ENCODE results near the gene RHBDL1.
A peak's percentile ranks its signal among the peaks of the same experiment; 100 is the strongest.
"Not testable (repeated sequence)": the region's sequence is repeated elsewhere in the genome, so short reads cannot be mapped to it uniquely, and the experiment has no call there.

Gene RHBDL1

DNA sequence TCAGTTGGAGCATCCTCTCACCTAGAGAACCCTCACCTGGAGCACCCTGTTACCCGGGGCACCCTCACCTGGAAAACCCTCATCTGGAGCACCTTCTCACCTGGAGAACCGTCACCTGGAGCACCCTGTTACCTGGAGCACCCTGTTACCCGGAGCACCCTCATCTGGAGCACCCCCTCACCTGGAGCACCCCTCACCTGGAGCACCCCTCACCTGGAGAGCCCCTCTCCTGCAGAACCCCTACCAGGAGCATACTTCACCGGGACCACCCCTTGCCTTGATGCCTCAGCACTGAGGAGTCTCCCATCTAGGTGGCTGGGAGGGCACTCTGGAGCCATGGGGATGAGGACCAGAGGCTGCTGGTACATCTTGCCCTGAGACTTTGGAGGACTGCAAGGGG is 33.5 kb downstream of the RHBDL1 start:
- no peak for DNase-seq (ENCODE audit: low read depth in 2 of 2)
- TF ChIP-seq, protein P1, sequence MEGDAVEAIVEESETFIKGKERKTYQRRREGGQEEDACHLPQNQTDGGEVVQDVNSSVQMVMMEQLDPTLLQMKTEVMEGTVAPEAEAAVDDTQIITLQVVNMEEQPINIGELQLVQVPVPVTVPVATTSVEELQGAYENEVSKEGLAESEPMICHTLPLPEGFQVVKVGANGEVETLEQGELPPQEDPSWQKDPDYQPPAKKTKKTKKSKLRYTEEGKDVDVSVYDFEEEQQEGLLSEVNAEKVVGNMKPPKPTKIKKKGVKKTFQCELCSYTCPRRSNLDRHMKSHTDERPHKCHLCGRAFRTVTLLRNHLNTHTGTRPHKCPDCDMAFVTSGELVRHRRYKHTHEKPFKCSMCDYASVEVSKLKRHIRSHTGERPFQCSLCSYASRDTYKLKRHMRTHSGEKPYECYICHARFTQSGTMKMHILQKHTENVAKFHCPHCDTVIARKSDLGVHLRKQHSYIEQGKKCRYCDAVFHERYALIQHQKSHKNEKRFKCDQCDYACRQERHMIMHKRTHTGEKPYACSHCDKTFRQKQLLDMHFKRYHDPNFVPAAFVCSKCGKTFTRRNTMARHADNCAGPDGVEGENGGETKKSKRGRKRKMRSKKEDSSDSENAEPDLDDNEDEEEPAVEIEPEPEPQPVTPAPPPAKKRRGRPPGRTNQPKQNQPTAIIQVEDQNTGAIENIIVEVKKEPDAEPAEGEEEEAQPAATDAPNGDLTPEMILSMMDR (IDR thresholded peaks at IDR 0.05; ENCODE audit: low read depth, low read length), result no peak
- H3K4me3 ChIP-seq (replicated peaks in 1 of 2; ENCODE audit: low read depth in 2 of 2, low read length in 2 of 2), result no peak overlapping the region

DNA sequence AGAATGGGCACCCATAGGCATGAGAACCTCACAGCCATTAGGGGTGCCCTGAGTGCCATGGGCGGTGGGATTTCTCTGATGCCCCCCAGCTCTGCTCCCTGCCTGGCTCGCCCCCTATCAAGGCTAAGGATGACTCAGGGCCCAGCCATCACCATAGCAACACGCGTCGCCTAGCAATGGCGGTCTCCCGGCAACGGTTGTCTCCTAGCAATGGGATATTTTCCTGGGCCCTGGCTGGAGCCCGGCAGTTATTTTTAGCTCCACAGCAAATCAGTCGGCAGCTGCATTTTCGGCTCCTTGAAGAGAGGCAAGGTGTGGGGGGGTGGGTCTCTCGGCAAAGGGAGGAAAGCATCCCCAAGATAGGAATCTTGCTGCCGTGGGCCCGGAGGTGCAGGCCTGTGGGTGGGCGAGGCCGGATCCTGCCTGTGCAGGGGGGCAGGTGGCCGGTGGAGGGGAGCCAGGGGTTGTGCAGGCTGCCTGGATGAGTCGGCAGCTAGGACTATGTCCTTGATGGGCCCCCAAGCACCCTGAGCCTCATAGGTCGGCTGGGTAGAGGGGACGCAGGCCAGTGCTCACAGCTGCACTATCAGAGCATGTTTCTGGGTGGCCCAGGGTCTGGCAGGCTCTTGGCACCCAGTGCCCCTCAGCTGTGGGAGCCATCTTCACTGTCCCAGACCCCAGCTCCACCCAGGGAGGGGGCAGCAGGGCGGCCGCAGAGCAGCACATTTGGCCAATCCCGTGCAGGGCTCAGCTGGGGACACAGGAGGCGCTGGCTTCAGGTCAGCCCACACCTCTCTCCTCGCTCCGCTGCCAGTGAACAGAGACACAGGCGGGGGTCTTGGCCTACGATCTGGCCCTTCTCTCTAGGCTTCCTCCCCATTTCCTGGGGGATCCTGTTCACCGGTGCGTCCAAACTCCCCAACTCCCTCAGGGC is 34.4 kb downstream of the RHBDL1 start:
- no peak overlapping the region for H3K4me3 ChIP-seq (replicated peaks in 1 of 2; ENCODE audit: low read depth in 2 of 2, low read length in 2 of 2)
- TF ChIP-seq, protein P1 (IDR thresholded peaks at IDR 0.05; ENCODE audit: low read depth, low read length), result no peak
- peak; percentile 86 to 92 for DNase-seq (ENCODE audit: low read depth in 2 of 2)

DNA sequence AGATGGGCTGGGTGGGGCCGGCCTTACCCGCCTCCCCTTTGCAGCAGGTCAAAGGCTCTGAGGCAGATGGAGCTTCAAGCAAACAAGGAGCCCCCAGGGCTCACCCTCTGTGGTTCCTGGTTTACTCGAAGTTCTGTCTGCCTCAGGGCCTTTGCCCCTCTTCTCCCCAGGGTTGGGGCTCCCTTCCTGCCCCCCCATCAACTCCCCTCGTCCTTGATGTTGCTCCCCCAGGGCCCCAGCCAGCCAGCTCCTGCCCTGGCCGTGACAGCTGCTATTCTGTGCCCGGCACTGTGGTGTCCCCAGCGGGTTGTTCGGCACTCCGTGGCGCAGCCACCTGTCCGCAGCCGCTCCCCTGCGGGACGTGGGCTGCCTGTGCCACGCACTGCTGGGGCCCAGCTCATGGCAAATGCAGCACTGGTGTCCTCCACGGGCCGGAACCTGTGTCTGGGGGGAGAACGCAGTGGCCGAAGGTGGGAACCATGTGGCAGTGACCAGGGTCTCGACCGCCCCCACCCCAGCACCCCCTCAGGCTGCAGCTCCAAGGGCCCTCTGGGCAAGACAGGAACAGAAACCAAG is 35.1 kb downstream of the RHBDL1 start:
- TF ChIP-seq, protein P1 (IDR thresholded peaks at IDR 0.05; ENCODE audit: low read depth, low read length), result no peak
- H3K4me3 ChIP-seq (replicated peaks in 1 of 2; ENCODE audit: low read depth in 2 of 2, low read length in 2 of 2), result no peak overlapping the region
- no peak for DNase-seq (ENCODE audit: low read depth in 2 of 2)

DNA sequence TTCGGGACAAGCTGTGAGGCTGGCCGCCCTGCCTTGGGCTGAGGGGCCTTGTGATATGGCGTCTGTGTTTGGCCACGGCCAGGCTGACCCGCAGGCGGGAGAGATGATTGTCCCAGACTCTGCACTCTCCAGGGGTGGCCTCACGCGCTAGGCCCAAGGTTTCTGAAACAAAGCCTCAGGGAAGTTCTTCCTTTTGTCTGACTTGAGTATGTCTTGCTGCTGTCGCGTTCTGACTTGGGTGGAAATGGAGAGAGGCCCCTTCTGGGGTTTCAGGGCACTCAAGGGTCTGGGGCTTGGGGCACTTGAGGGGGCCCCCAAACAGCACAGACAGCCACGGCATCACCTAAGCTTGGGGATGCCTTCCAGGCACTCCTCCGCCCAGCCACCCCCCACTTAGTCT is 35.6 kb downstream of the RHBDL1 start:
- DNase-seq (ENCODE audit: low read depth in 2 of 2), result no peak
- no peak overlapping the region for H3K4me3 ChIP-seq (replicated peaks in 1 of 2; ENCODE audit: low read depth in 2 of 2, low read length in 2 of 2)
- TF ChIP-seq, protein P1 (IDR thresholded peaks at IDR 0.05; ENCODE audit: low read depth, low read length), result no peak

DNA sequence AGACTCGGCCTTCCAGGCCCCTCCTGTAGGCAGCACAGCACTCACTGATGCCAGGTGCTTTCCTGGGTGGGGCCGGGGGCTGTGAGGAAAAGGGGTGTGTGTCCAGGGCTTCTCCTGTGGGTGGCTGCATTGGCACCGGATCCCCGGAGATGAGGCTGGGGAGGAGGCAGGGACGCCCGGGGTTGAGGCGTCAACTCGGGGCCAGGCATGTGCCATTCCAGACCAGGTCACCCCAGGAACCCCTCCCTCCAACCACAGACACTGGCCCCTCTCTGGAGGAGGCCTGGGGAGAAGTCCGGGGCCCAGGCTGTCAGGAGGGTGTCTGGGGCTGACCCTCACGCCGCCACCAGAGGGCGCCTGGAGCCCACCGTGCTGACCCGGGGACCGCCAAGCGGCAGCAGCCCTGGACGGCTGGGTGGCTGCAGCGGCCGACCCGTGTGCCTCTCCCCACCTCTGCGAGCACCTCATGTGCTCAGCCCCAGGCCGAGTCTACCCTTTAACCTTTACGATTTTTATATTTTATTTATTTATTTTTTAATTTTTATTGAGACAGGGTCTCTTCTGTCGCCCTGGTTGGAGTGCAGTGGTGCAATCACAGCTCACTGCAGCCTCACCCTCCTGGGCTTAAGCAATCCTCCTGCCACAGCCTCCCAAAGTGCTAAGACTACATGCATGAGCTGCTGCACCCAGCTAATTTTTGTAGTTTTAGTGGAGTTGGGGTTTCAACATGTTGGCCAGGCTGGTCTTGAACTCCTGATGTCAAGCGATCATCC is 36.3 kb downstream of the RHBDL1 start:
- peak; percentile 70 to 74 for DNase-seq (ENCODE audit: low read depth in 2 of 2)
- TF ChIP-seq, protein P1 (IDR thresholded peaks at IDR 0.05; ENCODE audit: low read depth, low read length), result peak; percentile 80
- no peak overlapping the region for H3K4me3 ChIP-seq (replicated peaks in 1 of 2; ENCODE audit: low read depth in 2 of 2, low read length in 2 of 2)

DNA sequence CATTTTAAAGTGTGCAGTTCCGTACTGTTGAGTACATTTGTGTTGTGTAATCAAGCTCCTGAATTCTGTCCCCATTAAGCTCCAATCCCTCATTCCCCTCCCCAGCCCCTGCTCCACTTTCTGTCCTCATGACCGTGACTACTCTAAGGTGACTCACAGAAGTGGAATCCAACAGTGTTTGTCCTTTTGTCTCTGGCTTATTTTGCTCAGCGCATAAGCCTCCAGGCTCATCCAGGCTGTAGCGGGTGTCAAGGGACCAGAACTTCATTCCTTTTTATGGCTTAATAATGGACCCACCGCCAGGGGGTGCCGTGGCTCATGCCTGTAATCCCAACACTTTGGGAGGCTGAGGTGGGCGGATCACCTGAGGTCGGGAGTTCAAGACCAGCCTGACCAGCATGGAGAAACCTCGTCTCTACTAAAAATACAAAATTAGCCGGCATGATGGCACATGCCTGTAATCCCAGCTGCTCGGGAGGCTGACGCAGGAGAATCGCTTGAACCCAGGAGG is 37.3 kb downstream of the RHBDL1 start:
- DNase-seq (ENCODE audit: low read depth in 2 of 2), result peak; percentile 92 to 99
- not testable (repeated sequence) for H3K4me3 ChIP-seq (replicated peaks in 1 of 2; ENCODE audit: low read depth in 2 of 2, low read length in 2 of 2)
- TF ChIP-seq, protein P1 (IDR thresholded peaks at IDR 0.05; ENCODE audit: low read depth, low read length), result peak; percentile 48
